Activated CD8-positive, alpha-beta memory T cell treated with anti-CD3 and anti-CD28 coated beads for 1 hour (primary cell): ENCODE results near the gene TBC1D2B.
"Not testable (repeated sequence)": the region's sequence is repeated elsewhere in the genome, so short reads cannot be mapped to it uniquely, and the experiment has no call there.

Source experiments
- DNase-seq, 2 donors: peaks; one replicate each; pipeline ENCODE4 v3.0.0-alpha.2; 2020; ENCODE audit warnings: low read depth in 1 of 2; ENCODE audit errors: extremely low read depth in 1 of 2

Gene TBC1D2B

GRCh38 chr15:78007211-78007931, 70.1 kb downstream of the TBC1D2B start:
- no peak for DNase-seq

- no peak for DNase-seq
These were observed 70.8 kb downstream of the TBC1D2B start for GRCh38 chr15:78006567-78007205.

GRCh38 chr15:78004919-78005634, 72.4 kb downstream of the TBC1D2B start:
- no peak for DNase-seq

- no peak for DNase-seq
These were observed 73.2 kb downstream of the TBC1D2B start for GRCh38 chr15:78004222-78004727.

GRCh38 chr15:78003539-78004008, 73.9 kb downstream of the TBC1D2B start:
- no peak for DNase-seq

GRCh38 chr15:78002996-78003395, 74.5 kb downstream of the TBC1D2B start:
- no peak for DNase-seq

- DNase-seq: no peak
These were observed 75.9 kb downstream of the TBC1D2B start for GRCh38 chr15:78001656-78002055.

GRCh38 chr15:78000927-78001249, 76.6 kb downstream of the TBC1D2B start:
- no peak for DNase-seq

GRCh38 chr15:78000091-78000926, 77.2 kb downstream of the TBC1D2B start:
- DNase-seq: peak; percentile 53 to 62

- DNase-seq: no peak
These were observed 78.0 kb downstream of the TBC1D2B start for GRCh38 chr15:77999486-77999885.

- DNase-seq: no peak
These were observed 78.9 kb downstream of the TBC1D2B start for GRCh38 chr15:77998592-77998991.

- DNase-seq: not testable (repeated sequence)
These were observed 79.6 kb downstream of the TBC1D2B start for GRCh38 chr15:77997761-77998554.

- DNase-seq: not testable (repeated sequence)
These were observed 80.3 kb downstream of the TBC1D2B start for GRCh38 chr15:77997221-77997620.

GRCh38 chr15:77996713-77997171, 80.8 kb downstream of the TBC1D2B start:
- not testable (repeated sequence) for DNase-seq

GRCh38 chr15:77996226-77996625, 81.3 kb downstream of the TBC1D2B start:
- DNase-seq: not testable (repeated sequence)

- not testable (repeated sequence) for DNase-seq
These were observed 82.0 kb downstream of the TBC1D2B start for GRCh38 chr15:77995537-77995918.

- DNase-seq: not testable (repeated sequence)
These were observed 82.5 kb downstream of the TBC1D2B start for GRCh38 chr15:77994893-77995536.

- DNase-seq: not testable (repeated sequence)
These were observed 83.4 kb downstream of the TBC1D2B start for GRCh38 chr15:77993970-77994693.
